ENCODE data around the gene NDEL1.

GRCh38 chr17:8426802-8427201 lies 8.9 kb upstream of the NDEL1 start:
- TF ChIP-seq CTCF (IDR thresholded peaks at IDR 0.05): no peak
- no peak for TF ChIP-seq POLR2A (IDR thresholded peaks at IDR 0.05)
- no peak for TF ChIP-seq POLR2AphosphoS5 (IDR thresholded peaks at IDR 0.05)
- TF ChIP-seq EP300 (IDR thresholded peaks at IDR 0.05): no peak
